ENCODE data around the gene RIPK3.

Gene RIPK3

DNA sequence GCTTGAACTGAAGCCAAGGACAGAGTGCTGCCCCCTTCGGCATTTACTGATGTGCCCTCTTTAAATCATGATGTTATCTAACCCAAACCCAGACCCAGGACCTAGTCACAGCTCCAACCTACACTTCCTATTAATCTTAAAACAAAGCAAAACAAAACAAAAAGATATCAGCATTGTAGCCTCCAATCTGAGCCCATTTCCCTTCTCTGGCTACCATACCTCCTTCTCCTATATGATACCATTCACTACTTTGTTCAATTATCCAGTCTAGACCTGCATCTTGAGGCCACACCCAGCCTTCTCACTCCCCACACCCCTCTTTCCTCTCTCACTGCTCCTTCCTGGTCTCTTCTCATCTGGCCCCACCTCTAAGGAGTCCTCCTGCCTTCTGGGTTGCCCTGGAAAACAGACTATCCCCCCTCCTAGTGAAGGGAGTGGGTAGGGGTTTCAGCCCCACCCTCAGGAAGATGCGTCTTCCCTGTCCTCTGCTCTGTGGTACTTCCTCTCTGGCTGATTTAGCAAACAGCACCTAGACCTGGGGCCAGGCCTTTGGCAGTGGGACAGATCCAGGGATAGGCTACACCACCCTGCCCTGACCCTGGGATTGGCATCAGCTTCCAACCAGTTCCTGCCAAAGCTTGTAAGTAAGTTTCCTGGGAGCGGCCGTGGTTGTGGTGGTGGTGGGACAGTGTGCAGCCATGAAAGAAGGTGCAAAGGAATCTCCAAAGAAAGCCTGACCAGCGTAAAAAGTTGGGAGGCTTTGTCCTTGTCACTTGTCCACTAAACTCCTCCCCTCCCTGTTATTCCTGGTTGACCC lies 25.2 kb downstream of the RIPK3 start:
- H3K9me3 ChIP-seq (ENCODE audit: control insufficient read depth in 5 of 5, low read length in 5 of 5), result no peaks in the 10 kb centered on the region
- H3K4me1 ChIP-seq (ENCODE audit: control insufficient read depth in 5 of 5, insufficient read depth in 5 of 5, low read length in 5 of 5), result peaks cover 17 to 84% (median 64%) of the 10 kb centered on the region in 5 donors
- peak overlapping the region; percentile 74 for H3K27ac ChIP-seq (ENCODE audit: low read depth, low read length)
- peak overlapping the region in 1 of 5 donors; percentile 33 for H3K9ac ChIP-seq (ENCODE audit: low read length in 5 of 5)
- peaks cover 0 to 16% (median 15%) of the 10 kb centered on the region in 5 donors for H3K36me3 ChIP-seq (ENCODE audit: control insufficient read depth in 5 of 5, insufficient read depth in 5 of 5, low read length in 5 of 5)
- peaks cover 0 to 15% (median 0%) of the 10 kb centered on the region in 5 donors for H3K27me3 ChIP-seq (ENCODE audit: control insufficient read depth in 5 of 5, insufficient read depth in 4 of 5, low read length in 5 of 5)
- H3K4me3 ChIP-seq (ENCODE audit: low read depth in 1 of 5, low read length in 5 of 5), result no peak overlapping the region

DNA sequence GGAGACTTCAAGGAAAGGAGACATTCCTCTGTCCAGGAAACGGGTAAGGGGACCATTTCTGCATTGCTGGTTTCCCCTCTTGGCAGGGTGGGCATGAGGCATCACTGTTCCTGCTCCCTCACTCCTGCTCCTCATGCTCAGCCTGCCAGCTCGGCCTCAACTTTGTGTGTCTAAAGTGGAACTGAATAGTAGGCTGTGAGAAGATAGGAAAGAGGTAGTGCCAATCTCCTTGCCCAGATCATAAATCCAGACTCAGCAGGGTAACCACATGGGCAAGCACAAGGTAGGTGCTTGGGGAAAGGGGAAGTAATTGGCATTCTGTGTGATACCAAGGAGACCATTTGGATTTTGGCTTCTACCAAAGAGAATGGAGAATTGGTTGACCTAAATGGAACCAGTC lies 25.9 kb downstream of the RIPK3 start:
- H3K36me3 ChIP-seq (ENCODE audit: control insufficient read depth in 5 of 5, insufficient read depth in 5 of 5, low read length in 5 of 5), result peaks cover 0 to 9% (median 9%) of the 10 kb centered on the region in 5 donors
- no peaks in the 10 kb centered on the region for H3K9me3 ChIP-seq (ENCODE audit: control insufficient read depth in 5 of 5, low read length in 5 of 5)
- no peak overlapping the region for H3K4me3 ChIP-seq (ENCODE audit: low read depth in 1 of 5, low read length in 5 of 5)
- peaks cover 0 to 12% (median 0%) of the 10 kb centered on the region in 5 donors for H3K27me3 ChIP-seq (ENCODE audit: control insufficient read depth in 5 of 5, insufficient read depth in 4 of 5, low read length in 5 of 5)
- peak overlapping the region; percentile 74 for H3K27ac ChIP-seq (ENCODE audit: low read depth, low read length)
- peak overlapping the region in 1 of 5 donors; percentile 33 for H3K9ac ChIP-seq (ENCODE audit: low read length in 5 of 5)
- peaks cover 17 to 91% (median 69%) of the 10 kb centered on the region in 5 donors for H3K4me1 ChIP-seq (ENCODE audit: control insufficient read depth in 5 of 5, insufficient read depth in 5 of 5, low read length in 5 of 5)

DNA sequence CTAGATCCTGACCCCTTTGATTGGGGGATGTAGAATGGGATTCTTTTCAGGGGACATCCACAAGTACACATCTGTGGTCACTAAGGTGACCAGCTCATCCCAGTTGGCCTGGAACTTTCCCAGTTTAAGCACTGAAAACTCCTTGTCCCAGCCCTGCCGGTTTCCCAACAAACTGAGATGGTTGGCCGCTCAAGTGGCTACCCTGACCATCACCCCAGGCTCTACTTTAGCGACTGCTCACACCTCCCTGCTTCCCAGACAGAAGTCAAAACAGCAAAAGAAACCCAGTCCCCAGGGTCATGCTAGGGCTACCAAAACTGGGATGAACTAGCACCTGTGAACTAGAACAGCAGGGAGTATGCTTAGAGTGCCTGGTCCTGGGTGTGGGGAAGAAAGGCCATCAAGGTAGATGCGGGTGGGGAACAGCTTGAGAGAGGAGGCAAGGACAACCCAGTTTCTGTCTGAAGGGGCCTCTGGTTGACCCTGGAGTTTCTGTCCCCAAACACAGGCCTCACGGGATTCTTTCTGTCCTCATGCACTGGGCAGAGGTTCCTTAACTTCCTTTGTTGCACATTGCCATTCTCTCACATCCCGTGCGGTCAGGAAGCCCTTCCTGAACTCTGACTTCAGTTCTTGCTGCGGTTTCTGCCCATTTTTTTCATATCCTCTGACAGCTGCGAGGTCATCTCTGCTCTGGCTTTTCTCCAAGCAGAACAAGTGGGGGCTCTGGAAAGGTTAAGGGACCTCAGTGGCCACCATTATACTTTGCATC lies 26.9 kb downstream of the RIPK3 start:
- Histone ChIP-seq H3K4me3 (ENCODE audit: low read depth in 1 of 5, low read length in 5 of 5) (peak overlapping the region in 1 of 5 donors; percentile 71), H3K9me3 (ENCODE audit: control insufficient read depth in 5 of 5, low read length in 5 of 5) (no peaks in the 10 kb centered on the region), H3K27me3 (ENCODE audit: control insufficient read depth in 5 of 5, insufficient read depth in 4 of 5, low read length in 5 of 5) (peaks cover 0 to 3% (median 0%) of the 10 kb centered on the region in 5 donors), H3K36me3 (ENCODE audit: control insufficient read depth in 5 of 5, insufficient read depth in 5 of 5, low read length in 5 of 5) (peaks cover 0 to 2% (median 0%) of the 10 kb centered on the region in 5 donors), H3K27ac (ENCODE audit: low read depth, low read length) (peak overlapping the region; percentile 74), H3K4me1 (ENCODE audit: control insufficient read depth in 5 of 5, insufficient read depth in 5 of 5, low read length in 5 of 5) (peaks cover 17 to 95% (median 70%) of the 10 kb centered on the region in 5 donors), H3K9ac (ENCODE audit: low read length in 5 of 5) (peak overlapping the region in 2 of 5 donors; percentile 32 to 42)

DNA sequence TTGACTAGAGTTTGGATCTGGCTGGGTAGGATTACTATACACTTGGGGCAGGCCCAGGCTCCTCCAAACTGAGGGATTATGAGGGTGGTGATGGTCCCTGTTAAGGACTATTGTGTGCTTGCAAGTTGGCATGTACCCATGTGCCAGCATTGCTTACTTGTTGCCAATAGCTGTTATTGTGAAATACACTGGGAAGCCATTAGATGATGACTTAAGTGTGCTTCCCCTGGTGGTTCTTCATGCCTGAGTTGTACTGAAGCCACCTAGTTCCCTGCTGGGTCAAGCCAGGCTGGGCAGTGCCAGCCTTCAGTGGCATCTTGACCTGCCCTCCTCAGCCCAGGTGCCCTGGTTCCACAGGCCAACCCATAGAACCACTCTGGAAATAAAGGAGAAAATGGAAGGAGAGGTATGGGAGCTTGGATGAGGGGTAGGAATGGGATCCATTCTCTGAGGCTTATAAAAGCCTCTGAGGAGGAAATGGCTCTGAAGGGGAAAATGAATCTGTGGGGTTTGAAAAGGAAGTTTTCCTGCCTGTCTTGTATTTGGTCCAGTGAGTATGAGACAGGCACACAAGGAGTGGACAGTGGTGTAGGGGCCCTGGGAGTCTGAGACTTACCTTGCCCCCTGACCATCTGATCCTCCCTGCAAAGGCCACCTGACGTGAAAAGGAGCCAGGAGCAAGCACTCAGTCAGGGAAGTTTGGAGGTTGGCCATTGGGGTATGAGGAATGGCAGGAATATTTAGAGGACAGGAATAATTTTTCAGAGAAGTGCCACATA lies 27.8 kb downstream of the RIPK3 start:
- Histone ChIP-seq H3K4me3 (ENCODE audit: low read depth in 1 of 5, low read length in 5 of 5) (peak overlapping the region; percentile 51 to 71 (median 67)), H3K4me1 (ENCODE audit: control insufficient read depth in 5 of 5, insufficient read depth in 5 of 5, low read length in 5 of 5) (peaks cover 17 to 94% (median 74%) of the 10 kb centered on the region in 5 donors), H3K27ac (ENCODE audit: low read depth, low read length) (peak overlapping the region; percentile 74), H3K27me3 (ENCODE audit: control insufficient read depth in 5 of 5, insufficient read depth in 4 of 5, low read length in 5 of 5) (peaks cover 0 to 3% (median 0%) of the 10 kb centered on the region in 5 donors), H3K36me3 (ENCODE audit: control insufficient read depth in 5 of 5, insufficient read depth in 5 of 5, low read length in 5 of 5) (peaks cover 0 to 8% (median 7%) of the 10 kb centered on the region in 5 donors), H3K9me3 (ENCODE audit: control insufficient read depth in 5 of 5, low read length in 5 of 5) (no peaks in the 10 kb centered on the region), H3K9ac (ENCODE audit: low read length in 5 of 5) (peak overlapping the region in 4 of 5 donors; percentile 45 to 79 (median 62))

DNA sequence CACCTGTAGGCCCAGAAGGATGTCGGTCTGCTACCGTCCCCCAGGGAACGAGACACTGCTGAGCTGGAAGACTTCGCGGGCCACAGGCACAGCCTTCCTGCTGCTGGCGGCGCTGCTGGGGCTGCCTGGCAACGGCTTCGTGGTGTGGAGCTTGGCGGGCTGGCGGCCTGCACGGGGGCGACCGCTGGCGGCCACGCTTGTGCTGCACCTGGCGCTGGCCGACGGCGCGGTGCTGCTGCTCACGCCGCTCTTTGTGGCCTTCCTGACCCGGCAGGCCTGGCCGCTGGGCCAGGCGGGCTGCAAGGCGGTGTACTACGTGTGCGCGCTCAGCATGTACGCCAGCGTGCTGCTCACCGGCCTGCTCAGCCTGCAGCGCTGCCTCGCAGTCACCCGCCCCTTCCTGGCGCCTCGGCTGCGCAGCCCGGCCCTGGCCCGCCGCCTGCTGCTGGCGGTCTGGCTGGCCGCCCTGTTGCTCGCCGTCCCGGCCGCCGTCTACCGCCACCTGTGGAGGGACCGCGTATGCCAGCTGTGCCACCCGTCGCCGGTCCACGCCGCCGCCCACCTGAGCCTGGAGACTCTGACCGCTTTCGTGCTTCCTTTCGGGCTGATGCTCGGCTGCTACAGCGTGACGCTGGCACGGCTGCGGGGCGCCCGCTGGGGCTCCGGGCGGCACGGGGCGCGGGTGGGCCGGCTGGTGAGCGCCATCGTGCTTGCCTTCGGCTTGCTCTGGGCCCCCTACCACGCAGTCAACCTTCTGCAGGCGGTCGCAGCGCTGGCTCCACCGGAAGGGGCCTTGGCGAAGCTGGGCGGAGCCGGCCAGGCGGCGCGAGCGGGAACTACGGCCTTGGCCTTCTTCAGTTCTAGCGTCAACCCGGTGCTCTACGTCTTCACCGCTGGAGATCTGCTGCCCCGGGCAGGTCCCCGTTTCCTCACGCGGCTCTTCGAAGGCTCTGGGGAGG lies 28.9 kb downstream of the RIPK3 start, which contains the start of gene LTB4R:
Gene LTB4R (plus strand): TSS at position 857 of the 959 bp plus-strand sequence. CDS start 4,150 bp downstream, outside the sequence.
- peak within 1 kb of the TSS; percentile 54 to 71 (median 67) for H3K4me3 ChIP-seq (ENCODE audit: low read depth in 1 of 5, low read length in 5 of 5)
- peaks cover 17 to 83% (median 71%) of the 10 kb centered on the region in 5 donors for H3K4me1 ChIP-seq (ENCODE audit: control insufficient read depth in 5 of 5, insufficient read depth in 5 of 5, low read length in 5 of 5)
- H3K36me3 ChIP-seq (ENCODE audit: control insufficient read depth in 5 of 5, insufficient read depth in 5 of 5, low read length in 5 of 5), result peaks cover 5 to 19% (median 18%) of the 10 kb centered on the region in 5 donors
- no peaks in the 10 kb centered on the region for H3K9me3 ChIP-seq (ENCODE audit: control insufficient read depth in 5 of 5, low read length in 5 of 5)
- peak within 1 kb of the TSS in 4 of 5 donors; percentile 45 to 79 (median 62) for H3K9ac ChIP-seq (ENCODE audit: low read length in 5 of 5)
- H3K27ac ChIP-seq (ENCODE audit: low read depth, low read length), result peak within 1 kb of the TSS; percentile 74
- H3K27me3 ChIP-seq (ENCODE audit: control insufficient read depth in 5 of 5, insufficient read depth in 4 of 5, low read length in 5 of 5), result no peaks in the 10 kb centered on the region

DNA sequence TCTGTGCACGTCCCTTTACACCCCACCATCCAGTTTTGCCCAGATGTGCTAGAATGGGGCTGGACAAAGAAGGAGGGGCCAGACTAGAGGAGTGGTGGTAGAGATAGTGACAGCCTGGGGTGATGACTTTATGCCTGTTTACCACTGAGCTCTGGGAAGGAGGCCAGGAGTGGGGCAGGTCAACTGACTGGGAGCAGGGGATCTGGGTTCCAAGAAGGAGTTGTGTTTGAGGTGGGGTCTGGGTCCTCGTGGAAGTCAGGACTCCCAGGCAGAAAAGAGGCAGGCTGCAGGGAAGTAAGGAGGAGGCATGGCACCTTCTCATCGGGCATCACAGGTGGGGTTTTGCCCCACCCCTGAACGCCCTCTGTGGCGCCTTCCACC lies 29.5 kb downstream of the RIPK3 start:
- Histone ChIP-seq H3K27ac (ENCODE audit: low read depth, low read length) (peak overlapping the region; percentile 74), H3K4me3 (ENCODE audit: low read depth in 1 of 5, low read length in 5 of 5) (peak overlapping the region; percentile 54 to 71 (median 67)), H3K27me3 (ENCODE audit: control insufficient read depth in 5 of 5, insufficient read depth in 4 of 5, low read length in 5 of 5) (no peaks in the 10 kb centered on the region), H3K36me3 (ENCODE audit: control insufficient read depth in 5 of 5, insufficient read depth in 5 of 5, low read length in 5 of 5) (peaks cover 5 to 26% (median 24%) of the 10 kb centered on the region in 5 donors), H3K9ac (ENCODE audit: low read length in 5 of 5) (peak overlapping the region in 3 of 5 donors; percentile 57 to 79 (median 68)), H3K4me1 (ENCODE audit: control insufficient read depth in 5 of 5, insufficient read depth in 5 of 5, low read length in 5 of 5) (peaks cover 17 to 76% (median 64%) of the 10 kb centered on the region in 5 donors), H3K9me3 (ENCODE audit: control insufficient read depth in 5 of 5, low read length in 5 of 5) (no peaks in the 10 kb centered on the region)

DNA sequence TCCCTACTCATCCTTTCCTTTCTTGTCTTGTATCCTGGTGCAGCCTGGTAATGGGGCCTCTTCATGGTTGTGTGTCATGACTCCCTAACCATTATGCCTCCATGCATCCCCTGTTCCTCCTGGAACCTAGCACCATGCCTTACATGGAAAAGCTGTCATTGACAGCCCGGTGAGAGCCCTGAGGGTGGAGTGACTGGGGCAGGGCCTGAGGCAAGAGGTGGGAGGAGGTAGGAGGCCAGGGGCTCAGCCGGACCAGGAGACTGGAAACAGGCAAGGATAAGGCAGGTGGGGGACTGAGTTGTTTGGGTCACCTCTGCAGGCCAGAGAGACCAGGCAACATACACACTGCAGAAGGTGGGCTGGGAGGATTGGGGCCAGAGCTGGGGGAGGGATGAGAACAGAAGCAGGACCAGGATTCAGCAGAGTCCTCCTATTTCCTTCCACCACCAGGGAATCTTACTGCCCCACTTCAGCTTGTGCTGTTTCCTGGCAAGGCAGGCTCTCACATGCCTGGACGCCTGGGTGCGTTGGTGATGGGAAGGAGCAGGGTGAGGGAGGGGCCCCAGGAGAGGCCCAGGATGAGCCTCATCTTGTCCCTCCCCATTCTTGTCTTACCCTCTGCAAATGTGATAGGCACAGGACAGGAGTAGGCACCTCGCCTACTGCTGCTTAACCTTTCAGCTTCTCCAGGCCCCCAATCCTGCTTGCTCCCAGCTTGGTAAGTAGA lies 30.1 kb downstream of the RIPK3 start, which contains the start of gene LTB4R2:
Gene LTB4R2 (plus strand): TSS at position 603 of the 727 bp plus-strand sequence. CDS start 525 bp downstream, outside the sequence.
- Histone ChIP-seq H3K9ac (ENCODE audit: low read length in 5 of 5) (peak within 1 kb of the TSS in 4 of 5 donors; percentile 45 to 79 (median 62)), H3K27me3 (ENCODE audit: control insufficient read depth in 5 of 5, insufficient read depth in 4 of 5, low read length in 5 of 5) (no peaks in the 10 kb centered on the region), H3K4me1 (ENCODE audit: control insufficient read depth in 5 of 5, insufficient read depth in 5 of 5, low read length in 5 of 5) (peaks cover 17 to 70% (median 59%) of the 10 kb centered on the region in 5 donors), H3K36me3 (ENCODE audit: control insufficient read depth in 5 of 5, insufficient read depth in 5 of 5, low read length in 5 of 5) (peaks cover 5 to 31% (median 30%) of the 10 kb centered on the region in 5 donors), H3K4me3 (ENCODE audit: low read depth in 1 of 5, low read length in 5 of 5) (peak within 1 kb of the TSS; percentile 54 to 71 (median 67)), H3K27ac (ENCODE audit: low read depth, low read length) (peak within 1 kb of the TSS; percentile 74), H3K9me3 (ENCODE audit: control insufficient read depth in 5 of 5, low read length in 5 of 5) (no peaks in the 10 kb centered on the region)

DNA sequence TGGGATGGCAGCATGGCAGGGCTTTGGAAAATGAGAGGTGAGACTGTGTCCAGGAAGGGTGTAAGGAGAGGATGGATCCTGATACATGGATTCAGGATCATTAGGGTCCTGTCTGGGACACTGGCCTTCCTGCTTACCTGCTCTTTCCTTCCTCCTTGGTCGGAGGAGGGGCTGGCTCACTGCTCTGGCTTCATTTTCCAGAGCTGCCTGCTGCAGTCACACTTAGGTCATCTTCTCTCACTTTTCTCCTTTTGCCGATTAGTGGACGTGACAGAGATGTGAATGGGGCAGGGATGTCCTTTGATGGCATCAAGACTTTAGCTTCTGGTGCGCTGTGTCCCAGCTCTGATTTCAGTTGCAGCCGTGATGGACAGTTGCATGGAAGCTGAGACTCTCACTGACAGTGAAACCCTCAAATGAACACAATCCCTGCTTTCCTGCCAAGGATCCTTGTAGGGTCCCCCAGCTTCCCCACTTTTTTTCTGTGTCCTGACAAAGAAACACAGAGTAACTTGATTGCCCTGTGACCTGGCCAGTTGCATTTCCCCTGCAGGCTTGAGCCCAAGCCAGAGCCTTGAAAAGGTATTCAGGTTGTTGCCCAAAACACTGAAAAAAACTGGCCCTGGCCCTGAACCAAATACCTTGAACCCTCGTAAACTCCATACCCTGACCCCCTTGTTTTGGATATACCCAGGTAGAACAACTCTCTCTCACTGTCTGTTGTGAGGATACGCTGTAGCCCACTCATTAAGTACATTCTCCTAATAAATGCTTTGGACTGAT lies 31.3 kb downstream of the RIPK3 start:
- Histone ChIP-seq H3K36me3 (ENCODE audit: control insufficient read depth in 5 of 5, insufficient read depth in 5 of 5, low read length in 5 of 5) (peaks cover 5 to 43% (median 42%) of the 10 kb centered on the region in 5 donors), H3K27me3 (ENCODE audit: control insufficient read depth in 5 of 5, insufficient read depth in 4 of 5, low read length in 5 of 5) (no peaks in the 10 kb centered on the region), H3K9ac (ENCODE audit: low read length in 5 of 5) (no peak overlapping the region), H3K27ac (ENCODE audit: low read depth, low read length) (no peak overlapping the region), H3K9me3 (ENCODE audit: control insufficient read depth in 5 of 5, low read length in 5 of 5) (no peaks in the 10 kb centered on the region), H3K4me1 (ENCODE audit: control insufficient read depth in 5 of 5, insufficient read depth in 5 of 5, low read length in 5 of 5) (peaks cover 15 to 59% (median 47%) of the 10 kb centered on the region in 5 donors), H3K4me3 (ENCODE audit: low read depth in 1 of 5, low read length in 5 of 5) (no peak overlapping the region)

Data from subcutaneous abdominal adipose tissue (tissue), 5 donors.